Measurements from ENCODE around the gene MGST2.

The MGST2 gene

GRCh38 chr4:139712882-139713281 is 47.3 kb downstream of the MGST2 start:
- Histone ChIP-seq H3K4me1 (ENCODE audit: control insufficient read depth, insufficient read depth, low read length) (no peaks in the 10 kb centered on the region), H3K27ac (ENCODE audit: low read depth, low read length) (no peak overlapping the region), H3K9me3 (ENCODE audit: control insufficient read depth, insufficient read depth, low read length) (no peaks in the 10 kb centered on the region), H3K4me3 (ENCODE audit: low read depth, low read length) (no peak overlapping the region), H3K36me3 (ENCODE audit: control insufficient read depth, insufficient read depth, low read length) (no peaks in the 10 kb centered on the region), H3K9ac (ENCODE audit: low read depth, low read length) (no peak overlapping the region), H3K27me3 (ENCODE audit: control insufficient read depth, insufficient read depth, low read length) (peaks cover 70% of the 10 kb centered on the region)

- Histone ChIP-seq H3K27me3 (ENCODE audit: control insufficient read depth, insufficient read depth, low read length) (peaks cover 74% of the 10 kb centered on the region), H3K9ac (ENCODE audit: low read depth, low read length) (no peak overlapping the region), H3K27ac (ENCODE audit: low read depth, low read length) (no peak overlapping the region), H3K36me3 (ENCODE audit: control insufficient read depth, insufficient read depth, low read length) (no peaks in the 10 kb centered on the region), H3K9me3 (ENCODE audit: control insufficient read depth, insufficient read depth, low read length) (no peaks in the 10 kb centered on the region), H3K4me1 (ENCODE audit: control insufficient read depth, insufficient read depth, low read length) (no peaks in the 10 kb centered on the region), H3K4me3 (ENCODE audit: low read depth, low read length) (no peak overlapping the region)
Measured at GRCh38 chr4:139715746-139716391, 50.2 kb downstream of the MGST2 start.

GRCh38 chr4:139718358-139718757 is 52.7 kb downstream of the MGST2 start:
- H3K27ac ChIP-seq (ENCODE audit: low read depth, low read length), result no peak overlapping the region
- H3K4me1 ChIP-seq (ENCODE audit: control insufficient read depth, insufficient read depth, low read length), result no peaks in the 10 kb centered on the region
- no peaks in the 10 kb centered on the region for H3K9me3 ChIP-seq (ENCODE audit: control insufficient read depth, insufficient read depth, low read length)
- H3K9ac ChIP-seq (ENCODE audit: low read depth, low read length), result no peak overlapping the region
- H3K4me3 ChIP-seq (ENCODE audit: low read depth, low read length), result no peak overlapping the region
- H3K27me3 ChIP-seq (ENCODE audit: control insufficient read depth, insufficient read depth, low read length), result peaks cover 52% of the 10 kb centered on the region
- no peaks in the 10 kb centered on the region for H3K36me3 ChIP-seq (ENCODE audit: control insufficient read depth, insufficient read depth, low read length)

- no peak overlapping the region for H3K27ac ChIP-seq (ENCODE audit: low read depth, low read length)
- no peaks in the 10 kb centered on the region for H3K9me3 ChIP-seq (ENCODE audit: control insufficient read depth, insufficient read depth, low read length)
- H3K27me3 ChIP-seq (ENCODE audit: control insufficient read depth, insufficient read depth, low read length), result peaks cover 47% of the 10 kb centered on the region
- H3K4me1 ChIP-seq (ENCODE audit: control insufficient read depth, insufficient read depth, low read length), result no peaks in the 10 kb centered on the region
- no peak overlapping the region for H3K4me3 ChIP-seq (ENCODE audit: low read depth, low read length)
- H3K9ac ChIP-seq (ENCODE audit: low read depth, low read length), result no peak overlapping the region
- H3K36me3 ChIP-seq (ENCODE audit: control insufficient read depth, insufficient read depth, low read length), result no peaks in the 10 kb centered on the region
Measured at GRCh38 chr4:139718833-139719232, 53.2 kb downstream of the MGST2 start.

GRCh38 chr4:139719381-139720101 is 53.9 kb downstream of the MGST2 start:
- Histone ChIP-seq H3K9me3 (ENCODE audit: control insufficient read depth, insufficient read depth, low read length) (no peaks in the 10 kb centered on the region), H3K4me3 (ENCODE audit: low read depth, low read length) (no peak overlapping the region), H3K36me3 (ENCODE audit: control insufficient read depth, insufficient read depth, low read length) (no peaks in the 10 kb centered on the region), H3K9ac (ENCODE audit: low read depth, low read length) (no peak overlapping the region), H3K27me3 (ENCODE audit: control insufficient read depth, insufficient read depth, low read length) (peaks cover 40% of the 10 kb centered on the region), H3K27ac (ENCODE audit: low read depth, low read length) (no peak overlapping the region), H3K4me1 (ENCODE audit: control insufficient read depth, insufficient read depth, low read length) (no peaks in the 10 kb centered on the region)

- no peaks in the 10 kb centered on the region for H3K9me3 ChIP-seq (ENCODE audit: control insufficient read depth, insufficient read depth, low read length)
- H3K27me3 ChIP-seq (ENCODE audit: control insufficient read depth, insufficient read depth, low read length), result peaks cover 28% of the 10 kb centered on the region
- H3K9ac ChIP-seq (ENCODE audit: low read depth, low read length), result no peak overlapping the region
- H3K4me3 ChIP-seq (ENCODE audit: low read depth, low read length), result no peak overlapping the region
- no peaks in the 10 kb centered on the region for H3K36me3 ChIP-seq (ENCODE audit: control insufficient read depth, insufficient read depth, low read length)
- no peak overlapping the region for H3K27ac ChIP-seq (ENCODE audit: low read depth, low read length)
- H3K4me1 ChIP-seq (ENCODE audit: control insufficient read depth, insufficient read depth, low read length), result no peaks in the 10 kb centered on the region
Measured at GRCh38 chr4:139720806-139721205, 55.2 kb downstream of the MGST2 start.

GRCh38 chr4:139721789-139722188 is 56.2 kb downstream of the MGST2 start:
- Histone ChIP-seq H3K36me3 (ENCODE audit: control insufficient read depth, insufficient read depth, low read length) (no peaks in the 10 kb centered on the region), H3K27me3 (ENCODE audit: control insufficient read depth, insufficient read depth, low read length) (peaks cover 18% of the 10 kb centered on the region), H3K9me3 (ENCODE audit: control insufficient read depth, insufficient read depth, low read length) (no peaks in the 10 kb centered on the region), H3K4me1 (ENCODE audit: control insufficient read depth, insufficient read depth, low read length) (no peaks in the 10 kb centered on the region), H3K9ac (ENCODE audit: low read depth, low read length) (no peak overlapping the region), H3K4me3 (ENCODE audit: low read depth, low read length) (no peak overlapping the region), H3K27ac (ENCODE audit: low read depth, low read length) (no peak overlapping the region)

- H3K27me3 ChIP-seq (ENCODE audit: control insufficient read depth, insufficient read depth, low read length), result no peaks in the 10 kb centered on the region
Measured at GRCh38 chr4:139725236-139725635, 59.6 kb downstream of the MGST2 start.

GRCh38 chr4:139726615-139727014 is 61.0 kb downstream of the MGST2 start:
- Histone ChIP-seq H3K27me3 (ENCODE audit: control insufficient read depth, insufficient read depth, low read length) (no peaks in the 10 kb centered on the region), H3K36me3 (ENCODE audit: control insufficient read depth, insufficient read depth, low read length) (no peaks in the 10 kb centered on the region), H3K4me3 (ENCODE audit: low read depth, low read length) (no peak overlapping the region), H3K4me1 (ENCODE audit: control insufficient read depth, insufficient read depth, low read length) (no peaks in the 10 kb centered on the region), H3K27ac (ENCODE audit: low read depth, low read length) (no peak overlapping the region), H3K9me3 (ENCODE audit: control insufficient read depth, insufficient read depth, low read length) (no peaks in the 10 kb centered on the region), H3K9ac (ENCODE audit: low read depth, low read length) (no peak overlapping the region)

More at GRCh38 chr4:139725236-139725635, 59.6 kb downstream of the MGST2 start:
- no peak overlapping the region for H3K27ac ChIP-seq (ENCODE audit: low read depth, low read length)
- no peak overlapping the region for H3K4me3 ChIP-seq (ENCODE audit: low read depth, low read length)
- no peaks in the 10 kb centered on the region for H3K36me3 ChIP-seq (ENCODE audit: control insufficient read depth, insufficient read depth, low read length)
- no peaks in the 10 kb centered on the region for H3K9me3 ChIP-seq (ENCODE audit: control insufficient read depth, insufficient read depth, low read length)
- H3K4me1 ChIP-seq (ENCODE audit: control insufficient read depth, insufficient read depth, low read length), result no peaks in the 10 kb centered on the region
- H3K9ac ChIP-seq (ENCODE audit: low read depth, low read length), result no peak overlapping the region

- no peaks in the 10 kb centered on the region for H3K9me3 ChIP-seq (ENCODE audit: control insufficient read depth, insufficient read depth, low read length)
- no peak overlapping the region for H3K4me3 ChIP-seq (ENCODE audit: low read depth, low read length)
- H3K9ac ChIP-seq (ENCODE audit: low read depth, low read length), result no peak overlapping the region
- H3K4me1 ChIP-seq (ENCODE audit: control insufficient read depth, insufficient read depth, low read length), result no peaks in the 10 kb centered on the region
- H3K27ac ChIP-seq (ENCODE audit: low read depth, low read length), result no peak overlapping the region
- no peaks in the 10 kb centered on the region for H3K27me3 ChIP-seq (ENCODE audit: control insufficient read depth, insufficient read depth, low read length)
- H3K36me3 ChIP-seq (ENCODE audit: control insufficient read depth, insufficient read depth, low read length), result no peaks in the 10 kb centered on the region
Measured at GRCh38 chr4:139728146-139728545, 62.5 kb downstream of the MGST2 start.

- peaks cover 5% of the 10 kb centered on the region for H3K27me3 ChIP-seq (ENCODE audit: control insufficient read depth, insufficient read depth, low read length)
- H3K9me3 ChIP-seq (ENCODE audit: control insufficient read depth, insufficient read depth, low read length), result no peaks in the 10 kb centered on the region
- no peaks in the 10 kb centered on the region for H3K36me3 ChIP-seq (ENCODE audit: control insufficient read depth, insufficient read depth, low read length)
- no peak overlapping the region for H3K4me3 ChIP-seq (ENCODE audit: low read depth, low read length)
- no peak overlapping the region for H3K27ac ChIP-seq (ENCODE audit: low read depth, low read length)
- H3K4me1 ChIP-seq (ENCODE audit: control insufficient read depth, insufficient read depth, low read length), result no peaks in the 10 kb centered on the region
- H3K9ac ChIP-seq (ENCODE audit: low read depth, low read length), result no peak overlapping the region
Measured at GRCh38 chr4:139728840-139729239, 63.2 kb downstream of the MGST2 start.

Measured in HUES48 (cell line).